K562 (cell line): ENCODE data around the gene GRIN1. TPM values are rescaled to one million over a fixed set of nuclear protein-coding genes. Genes with fewer than 3 reads are reported as not detected.

Experiments used
- ATAC-seq: fragments of 200-7000 bp; cut with Tn5 transposase; 3 replicates; pipeline ENCODE4 v1.9.1; 2020; ENCODE audit warnings: moderate library complexity
- BruUV-seq: library from RNA; stranded (reverse); fragments of 400-500 nt; replicated peaks from 2 replicates; lab custom pipeline; 2021; lab: Mats Ljungman, UMichigan
- CTCF ChIA-PET: fragments of 300-600 bp; formaldehyde crosslinking; extraction: SDS; loops from one replicate; lab custom pipeline; 2021; ENCODE audit warnings: low intra/inter-chr PET ratio; lab: Yijun Ruan, JAX
- POLR2A ChIA-PET: fragments of 300-600, 350-650 bp; sonication (Branson Sonifier 250); formaldehyde crosslinking; extraction: SDS; loops from one replicate; lab custom pipeline; 2021; ENCODE audit warnings: antibody characterized with exemption, inconsistent platforms; lab: Yijun Ruan, JAX
- DNase-seq, 4 experiments: peaks; one replicate each; pipeline versions ENCODE4 v3.0.0 to v3.0.0-alpha.2; 2011 to 2018; ENCODE audit warnings: low spot score in 3 of 4, mixed read lengths in 3 of 4; ENCODE audit errors: extremely low read depth in 1 of 4
- FAIRE-seq: peaks from 2 replicates; lab custom pipeline; 2011; peaks lifted over from hg19 to GRCh38; lab: Jason Lieb, UNC
- H2AFZ ChIP-seq: 2 replicates; pipeline ENCODE4 v1.6.0; 2011; ENCODE audit warnings: low read depth, low read length, control low read depth, inconsistent platforms
- H3K27ac ChIP-seq: fragments of 200-600 bp; 3 replicates; pipeline ENCODE4 v1.8.0; 2011; ENCODE audit warnings: low read depth, mild to moderate bottlenecking, control low read depth, inconsistent platforms, low read length, moderate library complexity, mixed read lengths; ENCODE audit errors: extremely low read depth
- H3K27me3 ChIP-seq, 2 experiments: fragments of 300-600 bp in 1 of 2; 2 replicates in 1 of 2; 3 replicates in 1 of 2; pipeline versions ENCODE4 v1.6.0 to v1.8.0; 2011; ENCODE audit warnings: inconsistent platforms in 2 of 2, low read length in 2 of 2, mild to moderate bottlenecking in 1 of 2, mixed read lengths in 1 of 2, moderate library complexity in 1 of 2; ENCODE audit not compliant: control insufficient read depth in 2 of 2, insufficient read depth in 2 of 2
- H3K36me3 ChIP-seq: fragments of 300-600 bp; 3 replicates; pipeline ENCODE4 v1.8.0; 2011; ENCODE audit warnings: mild to moderate bottlenecking, low read length, inconsistent platforms; ENCODE audit not compliant: control insufficient read depth, insufficient read depth
- H3K4me1 ChIP-seq, 2 experiments: fragments of 200-600 bp in 1 of 2; replicated peaks in 1 of 2; 2 replicates in 1 of 2; 3 replicates in 1 of 2; pipeline versions ENCODE4 v1.5.1 to v1.8.0; 2011; ENCODE audit warnings: inconsistent platforms in 2 of 2, low read length in 2 of 2, mild to moderate bottlenecking in 1 of 2, mixed read lengths in 1 of 2, moderate library complexity in 1 of 2; ENCODE audit not compliant: control insufficient read depth in 2 of 2, insufficient read depth in 2 of 2
- H3K4me2 ChIP-seq: 2 replicates; pipeline ENCODE4 v1.6.1; 2011; ENCODE audit warnings: low read length, control low read depth, inconsistent platforms, mixed read lengths; ENCODE audit not compliant: insufficient read depth
- H3K4me3 ChIP-seq: fragments of 200-600 bp; sonication (generic), shearing (Covaris generic); 2 replicates; pipeline ENCODE4 v1.5.1; 2016; ENCODE audit warnings: control low read depth, inconsistent platforms
- H3K79me2 ChIP-seq: fragments of 200-600 bp; 3 replicates; pipeline ENCODE4 v1.8.0; 2011; ENCODE audit warnings: low read length, inconsistent platforms; ENCODE audit not compliant: control insufficient read depth, insufficient read depth
- H3K9ac ChIP-seq, 2 experiments: 2 replicates each; pipeline versions ENCODE4 v1.6.0 to v1.6.1; 2011; ENCODE audit warnings: low read depth in 2 of 2, low read length in 2 of 2, control low read depth in 1 of 2, inconsistent platforms in 1 of 2, mild to moderate bottlenecking in 1 of 2, mixed read lengths in 1 of 2; ENCODE audit not compliant: insufficient read depth in 1 of 2
- H3K9me1 ChIP-seq: one replicate; pipeline ENCODE4 v1.6.0; 2011; ENCODE audit warnings: inconsistent platforms, mild to moderate bottlenecking, low read length, moderate library complexity; ENCODE audit not compliant: control insufficient read depth, insufficient read depth
- H3K9me3 ChIP-seq: replicated peaks from 2 replicates; pipeline ENCODE4 v1.5.1; 2011; ENCODE audit warnings: low read depth, low read length, inconsistent platforms; ENCODE audit not compliant: control insufficient read depth, insufficient read depth
- H4K20me1 ChIP-seq: replicated peaks from 2 replicates; pipeline ENCODE4 v1.6.1; 2011; ENCODE audit warnings: low read length, inconsistent platforms, mixed read lengths; ENCODE audit not compliant: control insufficient read depth, insufficient read depth
- CHCHD3 ChIP-seq: fragments of 250-450 bp; sonication (Bioruptor Pico); IDR thresholded peaks from 2 replicates; pipeline ENCODE4 v2.1.2; 2022; ENCODE audit warnings: mild to moderate bottlenecking
- NFIC ChIP-seq: fragments of 450-650 bp; IDR thresholded peaks from 2 replicates; pipeline ENCODE4 v1.6.1; 2017; ENCODE audit warnings: mild to moderate bottlenecking, inconsistent platforms
- SIN3A ChIP-seq, 2 experiments: fragments of 150-350 bp in 1 of 2; IDR thresholded peaks; 2 replicates each; pipeline ENCODE4 v1.6.1; 2011 to 2016; ENCODE audit warnings: borderline replicate concordance in 2 of 2, low read depth in 2 of 2, low read length in 2 of 2, mild to moderate bottlenecking in 2 of 2, moderate library complexity in 2 of 2; ENCODE audit not compliant: control insufficient read depth in 1 of 2
- ZNF12 ChIP-seq: sonication (generic); formaldehyde crosslinking; IDR thresholded peaks from 2 replicates; pipeline ENCODE4 v1.4.0; 2020; ENCODE audit warnings: mild to moderate bottlenecking, missing genetic modification reagents
- WGBS: fragments of 100-300 bp; shearing (Covaris generic); methylation state at CpG from one replicate; pipeline ENCODE4 v1.1.6; 2016; ENCODE audit warnings: low coverage, mixed read lengths; ENCODE audit not compliant: insufficient coverage; ENCODE audit errors: missing lambda C conversion rate; 5-methylcytosine and 5-hydroxymethylcytosine counted together
- in situ Hi-C: fragments of 300-500 bp; cut with MboI; formaldehyde crosslinking; loops from 4 replicates; pipeline ENCODE4 v1.15.0; 2018; ENCODE audit warnings: inconsistent platforms, mixed read lengths
- intact Hi-C: fragments of 100-400 bp; cut with micrococcal nuclease; formaldehyde crosslinking; loops from 2 replicates; pipeline ENCODE4 v1.14.2; 2022
- polyA plus RNA-seq, 8 experiments: library from polyadenylated mRNA; depleted of rRNA in 4 of 8; stranded (reverse) in 5 of 8; unstranded in 3 of 8; fragments of >200 nt; fragmentation: Nextera tagmentation in 2 of 8; fragmentation: Illumina TruSeq in 1 of 8; extraction: Ambion mirVana in 2 of 8; extraction: Trizol in 1 of 8; gene quantifications; 2 replicates each; pipeline versions ENCODE4 v1.2.1 to v1.2.3, GENCODE V29; 2011 to 2014; ENCODE audit warnings: inconsistent platforms in 1 of 8, missing spikeins in 1 of 8
- total RNA-seq, 7 experiments: library from RNA; depleted of rRNA in 6 of 7; stranded (reverse); fragments of >200 nt in 6 of 7; fragmentation: Illumina TruSeq in 2 of 7; extraction: Trizol in 2 of 7; gene quantifications; 2 replicates each; pipeline versions ENCODE4 v1.2.1 to v1.2.3, GENCODE V29; 2011 to 2021; ENCODE audit warnings: low replicate concordance in 1 of 7
- TF ChIP-seq, protein P1 (sequence below), 2 experiments: fragments of 150-350 bp in 1 of 2; IDR thresholded peaks; 2 replicates each; pipeline ENCODE4 v1.6.1; 2012 to 2016; ENCODE audit warnings: low read depth in 2 of 2, low read length in 2 of 2, mild to moderate bottlenecking in 1 of 2, moderate library complexity in 1 of 2

Gene GRIN1
- total and polyA plus RNA-seq, 9 of the 15 experiments (the other 6 are each of a cell fraction or from before 2014, with no cell fraction given): 0.03 to 0.35 (median 0.16) TPM; not detected in 6

GRCh38 chr9:137192859-137193258, 53.9 kb downstream of the GRIN1 start:
- no TSS peak for BruUV-seq
- ATAC-seq: no peak
- H3K9me3 ChIP-seq: no peaks in the 10 kb centered on the region
- H3K27ac ChIP-seq: no peak overlapping the region
- no peak overlapping the region for H3K4me3 ChIP-seq
- H3K4me1 ChIP-seq: peaks cover 9 to 96% of the 10 kb centered on the region in 2 experiments; a peak in 4 of 5 replicates
- H3K27me3 ChIP-seq: no peaks in the 10 kb centered on the region
- H3K4me2 ChIP-seq: no peak overlapping the region
- CTCF ChIA-PET: no interaction called here
- WGBS: 63% methylated on average over 2 of the region's 2 CpGs
- H3K9me1 ChIP-seq: no peaks in the 10 kb centered on the region
- intact Hi-C loops: no loop called here
- TF ChIP-seq CHCHD3 (CRISPR knock-in tag) (no peak), NFIC (peak; percentile 62), SIN3A (IDR thresholded peaks at IDR 0.05; ENCODE audit: borderline replicate concordance in 2 of 2, control insufficient read depth in 1 of 2, low read depth in 2 of 2, low read length in 2 of 2) (no peak), ZNF12 (CRISPR knock-in tag) (no peak)
- TF ChIP-seq, protein P1, sequence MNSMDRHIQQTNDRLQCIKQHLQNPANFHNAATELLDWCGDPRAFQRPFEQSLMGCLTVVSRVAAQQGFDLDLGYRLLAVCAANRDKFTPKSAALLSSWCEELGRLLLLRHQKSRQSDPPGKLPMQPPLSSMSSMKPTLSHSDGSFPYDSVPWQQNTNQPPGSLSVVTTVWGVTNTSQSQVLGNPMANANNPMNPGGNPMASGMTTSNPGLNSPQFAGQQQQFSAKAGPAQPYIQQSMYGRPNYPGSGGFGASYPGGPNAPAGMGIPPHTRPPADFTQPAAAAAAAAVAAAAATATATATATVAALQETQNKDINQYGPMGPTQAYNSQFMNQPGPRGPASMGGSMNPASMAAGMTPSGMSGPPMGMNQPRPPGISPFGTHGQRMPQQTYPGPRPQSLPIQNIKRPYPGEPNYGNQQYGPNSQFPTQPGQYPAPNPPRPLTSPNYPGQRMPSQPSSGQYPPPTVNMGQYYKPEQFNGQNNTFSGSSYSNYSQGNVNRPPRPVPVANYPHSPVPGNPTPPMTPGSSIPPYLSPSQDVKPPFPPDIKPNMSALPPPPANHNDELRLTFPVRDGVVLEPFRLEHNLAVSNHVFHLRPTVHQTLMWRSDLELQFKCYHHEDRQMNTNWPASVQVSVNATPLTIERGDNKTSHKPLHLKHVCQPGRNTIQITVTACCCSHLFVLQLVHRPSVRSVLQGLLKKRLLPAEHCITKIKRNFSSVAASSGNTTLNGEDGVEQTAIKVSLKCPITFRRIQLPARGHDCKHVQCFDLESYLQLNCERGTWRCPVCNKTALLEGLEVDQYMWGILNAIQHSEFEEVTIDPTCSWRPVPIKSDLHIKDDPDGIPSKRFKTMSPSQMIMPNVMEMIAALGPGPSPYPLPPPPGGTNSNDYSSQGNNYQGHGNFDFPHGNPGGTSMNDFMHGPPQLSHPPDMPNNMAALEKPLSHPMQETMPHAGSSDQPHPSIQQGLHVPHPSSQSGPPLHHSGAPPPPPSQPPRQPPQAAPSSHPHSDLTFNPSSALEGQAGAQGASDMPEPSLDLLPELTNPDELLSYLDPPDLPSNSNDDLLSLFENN (IDR thresholded peaks at IDR 0.05; ENCODE audit: low read depth in 2 of 2, low read length in 2 of 2): no peak
- TF ChIP-seq, all 486 proteins: peak for 1
- H3K9ac ChIP-seq: peak overlapping the region in 1 of 2 experiments; percentile 74; a peak in 2 of 4 replicates
- POLR2A ChIA-PET: interaction anchor here (1.0 to 6.7 kb wide), 4 partner anchors 10 to 48 kb away, joined by 3 to 56 read pairs (median 8); partner anchors contain the start of genes NDOR1, TMEM203, TPRN and TUBB4B
- in situ Hi-C loops: no loop called here
- DNase-seq: no peak
- no peak overlapping the region for H2AFZ ChIP-seq
- FAIRE-seq: no peak
- no peaks in the 10 kb centered on the region; the same call in 1 of the 2 replicates for H4K20me1 ChIP-seq
- H3K79me2 ChIP-seq: peaks cover 44% of the 10 kb centered on the region
- H3K36me3 ChIP-seq: peaks cover 35% of the 10 kb centered on the region; the same call in 1 of the 3 replicates
